Adipose tissue (tissue), 3 donors: ENCODE measurements around the gene RAB3GAP2. TPM values are rescaled to one million over a fixed set of nuclear protein-coding genes. Genes with fewer than 3 reads are reported as not detected.
"Not testable (repeated sequence)": the region's sequence is repeated elsewhere in the genome, so short reads cannot be mapped to it uniquely, and the experiment has no call there.

Experiments used
- H3K27ac ChIP-seq: one replicate; pipeline ENCODE4 v1.5.1; 2013; ENCODE audit warnings: low read depth, low read length
- WGBS, 3 donors: extraction: QIAGEN DNeasy Blood & Tissue Kit; methylation state at CpG; one replicate each; pipeline ENCODE4 v1.1.7; 2013; 5-methylcytosine and 5-hydroxymethylcytosine counted together
- polyA plus RNA-seq, 3 donors: library from polyadenylated mRNA; stranded (reverse); fragments of 200-250 nt; gene quantifications; one replicate each; pipeline ENCODE4 v1.2.3, GENCODE V29; 2013
- donor health status: healthy with polysubstance abuse.
- donor health status: Bipolar disorder and iron deficiency.
- donor health status: healthy.

The RAB3GAP2 gene
- polyA plus RNA-seq, 3 donors: 4.5 to 8.4 (median 8.4) TPM

DNA sequence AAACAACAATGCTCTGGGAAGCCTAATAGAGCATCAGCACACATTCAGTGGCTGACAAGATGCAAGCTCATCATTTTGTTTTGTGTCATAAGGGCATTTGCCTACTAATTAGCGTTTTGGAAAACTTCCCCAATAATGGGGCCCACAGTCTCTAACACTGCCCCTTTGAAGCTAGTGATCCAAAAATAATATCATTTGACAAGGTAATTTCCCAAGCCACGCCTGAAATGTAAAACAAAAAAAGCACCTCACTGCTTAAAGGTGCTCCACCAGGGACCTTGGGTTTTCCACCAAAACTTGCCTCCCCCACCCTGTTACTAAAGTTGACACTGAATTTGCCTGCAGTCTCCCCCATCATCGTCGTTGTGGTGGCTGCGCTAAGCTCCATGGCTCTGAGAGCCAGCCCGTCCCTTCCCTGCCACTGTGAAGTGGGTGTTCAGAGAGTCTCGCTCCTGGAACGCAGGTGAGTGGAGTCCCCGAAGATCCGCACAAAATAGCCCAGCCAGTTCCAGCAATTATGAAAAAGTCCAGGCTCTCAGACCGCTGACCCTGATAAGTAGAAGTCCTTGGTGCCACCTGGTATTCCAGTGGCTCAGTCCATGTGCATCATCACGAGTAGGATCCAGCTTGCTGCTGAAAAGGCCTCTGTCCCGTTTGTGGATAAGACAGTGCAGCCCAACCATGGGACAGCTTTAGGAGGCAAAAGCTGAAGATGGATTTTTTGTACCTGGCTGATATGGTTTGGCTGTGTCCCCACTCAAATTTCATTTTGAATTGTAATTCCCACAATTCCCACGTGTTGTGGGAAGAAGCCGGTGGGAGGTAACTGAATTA is 52.2 kb downstream of the RAB3GAP2 start:
- 86 to 94% (median 93%) methylated on average over 15 of the region's 15 CpGs for WGBS, 3 donors
- H3K27ac ChIP-seq: no peak overlapping the region

DNA sequence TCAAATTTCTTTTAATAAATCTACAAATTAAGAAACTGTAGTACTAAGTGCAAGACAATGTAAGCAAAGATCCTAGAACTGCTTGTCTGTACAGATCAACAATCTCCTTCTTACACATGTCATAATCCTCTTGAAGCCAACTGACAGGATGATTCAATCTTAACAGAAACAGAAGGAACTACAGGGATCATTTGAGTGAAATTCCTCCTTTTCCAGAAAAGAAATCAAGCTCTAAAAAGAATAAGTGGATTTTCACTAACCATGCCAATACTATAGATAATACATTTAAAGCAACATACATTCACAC is 53.2 kb downstream of the RAB3GAP2 start:
- H3K27ac ChIP-seq: no peak overlapping the region

DNA sequence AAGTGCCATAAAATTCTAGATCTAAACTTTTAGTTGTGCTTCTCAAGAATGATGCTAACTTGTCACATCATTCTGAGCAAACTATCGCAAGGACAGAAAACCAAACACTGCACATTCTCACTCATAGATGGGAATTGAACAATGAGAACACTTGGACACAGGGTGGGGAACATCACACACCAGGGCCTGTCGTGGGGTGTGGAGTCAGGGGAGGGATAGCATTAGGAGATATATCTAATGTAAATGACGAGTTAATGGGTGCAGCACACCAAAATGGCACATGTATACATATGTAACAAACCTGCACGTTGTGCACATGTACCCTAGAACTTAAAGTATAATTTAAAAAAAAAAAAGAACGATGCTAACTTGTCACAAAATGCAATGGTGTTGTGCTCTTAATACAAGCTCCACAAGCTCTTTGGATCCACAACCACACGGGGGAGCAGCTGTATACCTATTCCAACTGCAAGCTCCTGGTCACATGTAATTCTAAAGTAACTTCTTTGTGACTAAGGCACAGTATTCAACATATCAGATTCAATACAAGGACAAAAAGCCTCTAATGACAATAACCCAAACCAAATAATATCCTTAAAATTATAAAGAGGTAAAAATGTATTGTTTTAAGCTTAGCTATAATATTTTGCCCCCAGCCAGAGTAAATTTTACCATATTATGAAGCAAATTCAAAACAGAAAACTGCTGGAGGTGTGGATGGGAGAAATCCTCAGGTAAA is 53.7 kb downstream of the RAB3GAP2 start:
- 56 to 63% (median 62%) methylated on average over 6 of the region's 6 CpGs for WGBS, 3 donors
- H3K27ac ChIP-seq: not testable (repeated sequence)

DNA sequence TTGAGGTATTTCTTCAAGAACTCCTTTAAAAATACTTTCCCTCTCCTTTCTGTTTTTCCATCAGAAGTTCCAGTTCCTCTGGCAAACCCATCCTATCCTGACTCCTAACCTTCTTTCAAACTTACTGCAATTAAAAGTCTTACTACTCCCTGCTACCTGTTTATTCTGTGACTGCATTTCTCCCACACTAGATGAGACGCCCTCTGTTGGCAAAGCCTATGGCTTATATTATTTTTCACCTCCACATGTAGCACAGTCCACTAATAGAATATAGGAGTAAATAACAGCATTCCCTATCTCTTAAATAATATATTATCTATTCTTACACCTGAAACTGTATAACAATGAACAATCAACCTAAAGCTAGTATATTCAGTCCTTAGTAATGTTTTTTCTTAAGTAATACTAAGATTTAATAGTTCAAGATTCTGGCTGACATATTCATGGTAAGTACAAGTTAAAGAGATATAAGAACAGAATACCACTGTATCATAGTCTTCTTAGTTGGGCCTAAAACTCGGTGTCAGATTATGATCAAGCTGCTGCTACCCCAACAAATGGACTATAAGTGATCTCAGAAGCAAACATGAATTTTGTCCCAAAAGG is 54.8 kb downstream of the RAB3GAP2 start:
- H3K27ac ChIP-seq: no peak overlapping the region
- 54 to 81% (median 80%) methylated on average over 2 of the region's 2 CpGs for WGBS, 3 donors

DNA sequence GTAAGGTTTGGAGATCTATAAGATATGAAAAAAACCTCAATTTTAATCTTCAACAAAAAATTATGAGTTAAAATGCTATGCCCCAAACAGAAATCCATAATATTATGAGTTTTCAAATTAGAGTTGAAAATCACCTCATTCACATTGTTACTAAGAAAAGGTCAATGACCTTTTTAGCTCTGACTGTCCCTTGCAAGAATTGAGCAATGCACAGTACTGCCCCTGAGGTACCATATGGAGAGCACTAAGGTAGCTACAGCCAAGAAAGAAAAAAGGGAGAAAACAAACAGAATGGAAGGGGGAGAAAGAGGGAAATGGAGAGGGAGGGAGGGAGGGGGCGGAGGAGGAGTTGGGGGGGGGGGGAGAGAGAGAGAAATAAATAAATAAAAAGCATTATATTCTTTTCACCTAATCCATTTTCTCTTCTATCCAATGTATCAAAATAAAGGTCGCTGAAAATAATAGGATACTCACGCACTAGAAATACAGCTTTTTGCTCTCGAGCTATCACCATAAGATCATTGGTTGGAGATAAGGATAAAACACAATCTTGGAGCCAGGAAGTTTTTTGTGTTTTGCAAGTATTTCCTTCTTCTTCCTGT is 58.8 kb downstream of the RAB3GAP2 start:
- no peak overlapping the region for H3K27ac ChIP-seq
- WGBS, 3 donors: 53 to 87% (median 77%) methylated on average over 3 to 4 of the region's 4 CpGs

DNA sequence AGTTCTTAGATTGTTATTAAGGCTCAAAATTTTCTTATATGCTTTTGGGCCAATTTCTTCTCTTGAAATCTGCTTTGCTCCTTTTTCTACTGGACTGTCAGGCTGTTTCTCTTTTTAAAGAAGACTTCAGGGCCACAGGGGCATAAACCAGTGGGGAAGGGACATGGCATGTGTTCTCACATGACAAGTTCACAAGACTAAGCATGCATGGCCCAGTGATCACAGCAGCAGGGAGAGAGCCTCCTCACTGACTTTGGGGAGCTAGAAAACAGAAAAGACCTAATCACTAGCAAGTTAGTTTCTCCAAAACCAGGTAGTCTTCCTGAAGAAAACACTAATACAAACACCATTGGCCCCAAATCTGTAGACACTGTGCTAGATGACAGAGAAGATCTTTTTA is 64.8 kb downstream of the RAB3GAP2 start:
- H3K27ac ChIP-seq: no peak overlapping the region

DNA sequence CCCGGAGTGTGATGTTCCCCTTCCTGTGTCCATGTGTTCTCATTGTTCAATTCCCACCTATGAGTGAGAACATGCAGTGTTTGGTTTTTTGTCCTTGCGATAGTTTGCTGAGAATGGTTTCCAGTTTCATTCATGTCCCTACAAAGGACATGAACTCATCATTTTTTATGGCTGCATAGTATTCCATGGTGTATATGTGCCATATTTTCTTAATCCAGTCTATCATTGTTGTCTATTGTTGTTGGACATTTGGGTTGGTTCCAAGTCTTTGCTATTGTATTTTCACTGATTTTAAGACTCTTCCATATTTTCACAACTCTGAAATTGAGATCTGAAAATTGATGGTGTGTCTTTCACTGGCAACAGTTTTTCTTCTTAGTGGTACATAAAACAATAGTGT is 67.5 kb downstream of the RAB3GAP2 start:
- not testable (repeated sequence) for H3K27ac ChIP-seq
- 93% methylated on average over 1 of the region's 2 CpGs; no CpG with 5 or more reads in 2 of the 3 donors for WGBS, 3 donors

DNA sequence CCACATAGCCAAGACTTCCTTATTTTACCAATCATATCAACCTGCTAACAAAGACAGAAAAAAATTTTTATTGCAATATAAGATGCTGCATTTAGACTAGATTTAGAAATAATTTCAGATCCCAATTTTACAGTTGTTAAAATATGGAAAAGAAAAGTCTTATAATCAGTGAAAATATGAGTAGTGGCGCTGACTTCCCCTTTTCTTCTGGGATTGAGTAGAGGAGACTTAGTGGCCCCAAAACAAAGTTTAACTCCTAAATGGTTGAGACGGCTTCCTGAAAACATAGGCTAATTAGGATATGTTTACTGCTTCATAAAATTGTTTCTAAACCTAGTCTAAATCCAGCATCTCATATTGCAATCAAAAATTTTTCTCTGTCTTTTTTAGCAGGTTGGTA is 68.4 kb downstream of the RAB3GAP2 start:
- WGBS, 3 donors: 88 to 97% (median 91%) methylated on average over 2 of the region's 2 CpGs
- H3K27ac ChIP-seq: no peak overlapping the region

DNA sequence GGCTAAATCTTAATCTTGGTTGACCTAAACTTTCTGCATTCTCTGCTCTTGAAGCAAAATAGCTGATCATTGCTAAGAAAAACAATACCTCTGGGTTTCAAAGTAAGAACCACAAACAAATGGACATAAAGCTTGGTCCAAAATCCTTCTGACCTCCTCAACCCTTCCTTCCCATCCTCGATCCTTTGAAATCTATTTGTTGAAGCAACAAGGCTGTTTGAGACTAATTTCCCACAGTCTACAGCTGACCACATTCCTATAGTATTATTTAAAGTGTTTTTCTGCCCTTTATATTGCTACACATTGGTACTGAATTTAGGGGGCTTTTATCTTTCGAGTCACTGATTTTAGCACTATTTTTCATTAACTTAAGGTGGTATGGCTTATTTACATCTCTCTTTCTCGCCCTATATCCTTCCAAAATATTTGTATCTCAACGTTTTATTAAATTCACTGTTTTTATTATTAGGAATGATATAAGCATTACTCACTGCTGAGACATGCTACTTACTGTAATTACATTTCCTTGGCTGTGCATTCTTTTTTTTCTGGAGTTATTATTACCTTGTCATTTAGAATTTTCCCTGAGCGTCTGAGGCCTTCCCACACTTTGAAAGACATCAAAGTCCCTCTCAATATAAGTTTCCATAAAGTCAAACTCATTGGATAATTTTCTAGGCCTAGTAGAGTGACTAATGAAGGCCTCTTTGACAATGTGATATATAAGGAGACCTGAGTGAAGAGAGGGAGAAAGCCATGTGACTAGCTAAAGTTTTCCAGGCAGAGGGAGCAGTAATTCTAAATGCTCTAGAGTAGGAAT is 73.9 kb downstream of the RAB3GAP2 start:
- H3K27ac ChIP-seq: no peak overlapping the region
- WGBS, 3 donors: 88 to 96% (median 90%) methylated on average over 5 of the region's 5 CpGs

DNA sequence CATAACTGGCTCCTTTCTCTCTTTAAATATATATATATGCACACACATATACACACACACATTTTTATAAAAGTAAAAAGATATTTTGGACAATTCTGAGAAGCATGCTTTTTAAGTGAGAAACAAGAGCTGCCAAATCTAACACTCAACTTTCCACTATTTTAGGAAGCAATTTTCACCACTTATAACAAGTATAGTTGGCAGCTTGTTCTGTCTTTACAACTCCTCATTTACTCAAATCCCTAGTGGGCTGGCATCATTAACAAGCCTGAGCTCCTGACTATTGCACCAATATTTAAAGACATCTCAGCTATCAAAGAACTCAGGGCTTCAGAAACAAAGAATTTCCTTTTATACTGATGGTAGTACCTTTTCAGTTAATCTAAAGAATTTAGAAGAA is 76.6 kb downstream of the RAB3GAP2 start:
- no peak overlapping the region for H3K27ac ChIP-seq

DNA sequence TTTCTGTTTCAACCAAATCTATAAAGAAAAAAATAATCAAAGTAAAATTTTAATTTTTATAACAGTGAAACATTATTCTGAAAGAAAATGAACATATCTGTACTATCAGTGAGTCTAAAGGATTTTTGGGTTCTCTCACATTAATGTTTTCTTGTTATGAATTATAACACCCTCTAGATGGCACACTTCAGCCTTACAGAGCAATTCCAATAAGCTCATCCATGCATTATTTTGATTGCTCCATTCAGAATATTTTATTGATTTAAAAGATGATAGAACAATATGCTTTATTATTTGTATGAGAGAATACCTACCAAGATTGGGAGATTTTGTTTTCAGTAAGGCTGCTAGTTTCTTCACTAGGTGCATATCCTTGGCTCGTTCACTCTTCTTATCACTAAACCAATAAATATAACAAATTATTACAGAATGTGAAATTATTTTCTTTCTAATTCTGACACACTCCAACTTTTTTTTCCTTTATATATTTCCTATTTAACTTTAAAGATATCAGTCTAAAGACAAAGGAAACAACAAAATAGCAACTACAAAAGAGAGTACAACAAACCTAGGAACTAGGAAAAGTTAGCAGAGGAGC is 82.4 kb downstream of the RAB3GAP2 start:
- H3K27ac ChIP-seq: no peak overlapping the region
- WGBS, 3 donors: 57 to 100% (median 82%) methylated on average over 1 of the region's 1 CpG

DNA sequence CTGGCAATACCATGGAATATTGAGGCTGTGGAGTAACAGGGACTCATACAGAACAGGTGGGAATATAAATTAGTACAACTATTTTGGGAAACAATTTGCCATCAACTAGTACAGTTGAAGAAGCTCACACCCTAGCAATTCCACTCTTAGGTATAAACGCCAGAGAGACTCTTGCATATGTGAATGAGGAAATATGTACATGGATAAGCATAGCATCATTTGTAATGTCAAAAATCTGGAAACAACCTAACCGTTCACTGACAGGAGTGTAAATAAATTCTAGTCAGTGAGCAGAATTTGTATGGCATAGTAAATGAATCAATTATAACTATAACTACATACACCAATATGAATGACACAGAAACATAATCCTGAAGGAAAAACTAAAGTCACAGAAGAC is 83.7 kb downstream of the RAB3GAP2 start:
- no peak overlapping the region for H3K27ac ChIP-seq
- WGBS, 3 donors: 85 to 90% (median 90%) methylated on average over 2 of the region's 2 CpGs

DNA sequence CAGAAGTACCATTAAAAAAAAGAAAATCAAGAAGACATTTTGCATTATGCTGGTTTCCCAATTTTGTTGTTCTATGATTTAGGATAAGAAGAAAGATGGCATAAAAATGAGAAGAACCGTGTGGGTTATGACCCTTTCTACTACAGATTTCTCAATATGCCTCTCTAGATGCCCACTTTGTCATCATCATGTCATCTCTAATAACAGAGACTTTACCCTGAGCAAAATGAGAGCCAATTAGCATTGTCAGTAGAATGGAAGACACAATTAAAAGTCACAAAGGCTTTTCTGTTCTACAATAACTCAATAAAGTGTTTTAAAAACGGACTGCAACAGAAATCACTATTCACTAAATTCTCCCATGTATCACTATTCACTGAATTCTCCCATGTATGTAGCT is 85.5 kb downstream of the RAB3GAP2 start:
- 82 to 89% (median 86%) methylated on average over 2 of the region's 2 CpGs for WGBS, 3 donors
- H3K27ac ChIP-seq: no peak overlapping the region

DNA sequence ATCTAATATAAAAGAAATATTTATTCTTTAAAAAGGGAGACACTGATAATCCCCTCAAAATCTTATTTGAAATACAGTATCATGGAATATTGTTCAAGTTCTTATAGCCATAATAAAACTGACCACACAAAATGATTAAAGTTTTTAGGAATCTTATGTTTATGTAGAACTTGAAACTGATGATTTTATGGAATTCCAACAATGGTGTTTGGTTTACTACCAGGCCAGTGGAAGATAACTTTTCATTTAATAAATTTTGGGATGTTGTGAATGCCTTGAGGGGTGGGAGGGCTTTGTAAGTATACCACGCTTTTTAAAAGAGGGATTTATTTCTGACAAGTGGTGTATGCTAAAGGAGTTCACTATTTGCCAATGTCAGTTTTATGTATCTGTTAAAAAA is 87.7 kb downstream of the RAB3GAP2 start:
- WGBS, 3 donors: 89 to 95% (median 95%) methylated on average over 1 of the region's 1 CpG
- H3K27ac ChIP-seq: no peak overlapping the region

DNA sequence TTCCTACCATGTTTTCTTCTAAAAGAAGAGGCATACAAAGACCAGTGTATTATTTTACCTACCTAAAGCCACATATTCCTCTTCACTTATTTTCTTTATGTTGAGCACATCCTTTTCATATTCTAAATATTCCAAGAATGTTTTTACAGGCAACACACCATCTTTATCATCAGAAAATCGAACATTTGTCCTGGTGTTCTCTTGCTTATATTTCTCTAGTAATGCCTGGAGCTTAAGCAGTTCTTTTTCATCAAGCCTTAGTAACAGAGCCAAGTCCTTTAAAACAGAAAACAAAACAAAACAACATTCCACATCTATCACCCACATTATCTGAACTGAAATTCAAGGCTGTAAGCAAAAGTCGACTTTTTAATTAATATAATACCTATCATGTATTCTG is 89.6 kb downstream of the RAB3GAP2 start:
- 85 to 91% (median 91%) methylated on average over 2 of the region's 2 CpGs for whole genome bisulfite sequencing, 3 donors
- H3K27ac ChIP-seq: no peak overlapping the region

DNA sequence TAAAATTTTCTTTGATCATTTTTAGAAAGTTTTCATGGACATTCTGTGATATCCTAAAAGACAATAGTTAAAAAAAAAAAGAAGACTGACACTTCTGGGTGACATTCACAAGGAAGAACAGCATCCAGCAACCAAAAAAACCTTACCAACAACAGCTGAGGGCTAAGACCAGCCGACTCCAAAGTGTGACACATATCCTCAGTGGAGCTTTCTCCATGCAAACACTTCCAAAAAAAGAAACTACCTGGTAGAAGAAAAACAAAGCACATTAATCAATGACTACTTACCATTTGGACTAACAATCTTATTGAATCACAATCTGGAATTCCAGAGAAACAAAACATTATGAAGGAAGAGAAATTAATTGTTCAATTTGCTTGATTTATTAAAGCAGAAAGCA is 90.1 kb downstream of the RAB3GAP2 start:
- WGBS, 3 donors: 61 to 78% (median 72%) methylated on average over 1 of the region's 1 CpG
- H3K27ac ChIP-seq: no peak overlapping the region

DNA sequence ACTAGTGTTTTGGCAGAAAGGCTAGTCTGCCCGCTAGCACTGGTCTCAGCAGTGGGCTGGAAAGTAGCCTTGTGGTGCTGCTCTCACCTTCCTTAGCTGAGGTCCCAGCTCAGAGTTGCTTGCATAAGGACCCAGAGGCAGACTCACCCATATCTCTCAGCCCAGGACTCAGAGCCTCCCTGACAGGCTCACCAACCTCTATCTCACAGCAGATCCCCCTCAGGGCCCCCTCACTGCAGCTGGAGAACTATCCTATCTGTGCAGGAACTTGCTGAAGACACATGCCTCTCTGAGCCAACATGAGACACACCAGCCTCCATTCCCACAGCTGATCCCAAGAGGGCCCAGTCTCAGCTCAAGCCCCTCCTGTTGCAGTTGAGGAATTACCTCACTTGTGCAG is 95.7 kb downstream of the RAB3GAP2 start:
- no peak overlapping the region for H3K27ac ChIP-seq
- WGBS, 3 donors: 100% methylated on average over 1 of the region's 1 CpG

DNA sequence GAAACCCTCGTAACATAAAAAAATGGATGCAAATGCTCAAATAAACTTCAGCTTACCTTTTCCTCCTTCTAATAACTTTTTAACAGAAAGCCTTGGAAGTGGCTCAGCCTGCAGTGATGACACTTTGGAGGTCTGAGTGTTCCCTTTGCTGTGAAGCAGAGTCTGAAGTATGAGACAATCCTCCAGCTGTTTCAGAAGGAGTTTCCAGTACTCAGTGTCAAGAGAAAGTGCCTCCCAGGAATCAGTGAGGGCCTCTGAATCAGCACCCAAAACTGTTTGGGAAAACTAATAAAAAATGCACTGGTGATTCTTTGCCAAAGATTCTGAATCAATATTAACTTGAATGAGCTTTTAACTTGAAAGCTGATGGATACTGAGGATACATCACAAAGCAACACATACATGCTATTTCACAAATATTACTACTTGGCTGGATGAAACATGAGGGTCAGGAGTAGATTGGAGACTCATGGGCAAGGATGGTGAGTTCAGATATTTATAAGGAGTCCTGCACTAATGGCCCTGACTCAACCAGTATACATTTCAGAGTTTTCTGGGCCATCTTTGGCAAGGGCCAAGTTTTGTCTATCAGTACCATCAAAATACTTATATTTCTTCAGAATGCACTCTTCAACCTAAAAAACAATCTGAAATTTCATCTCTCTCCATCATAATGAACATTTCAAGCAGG is 101.3 kb downstream of the RAB3GAP2 start:
- no peak overlapping the region for H3K27ac ChIP-seq
- WGBS, 3 donors: 89 to 94% (median 94%) methylated on average over 1 of the region's 1 CpG
